HG02763 (cell line): ENCODE data around the gene KCNG2.
A peak's percentile ranks its signal among the peaks of the same experiment; 100 is the strongest.
"Not testable (repeated sequence)": the region's sequence is repeated elsewhere in the genome, so short reads cannot be mapped to it uniquely, and the experiment has no call there.

Experiments used
- ATAC-seq: cut with Tn5 transposase; IDR thresholded peaks from one replicate; pipeline ENCODE4 v1.9.1; 2021; ENCODE audit warnings: mild to moderate bottlenecking, moderate library complexity; ENCODE audit not compliant: unreplicated experiment

The KCNG2 gene

DNA sequence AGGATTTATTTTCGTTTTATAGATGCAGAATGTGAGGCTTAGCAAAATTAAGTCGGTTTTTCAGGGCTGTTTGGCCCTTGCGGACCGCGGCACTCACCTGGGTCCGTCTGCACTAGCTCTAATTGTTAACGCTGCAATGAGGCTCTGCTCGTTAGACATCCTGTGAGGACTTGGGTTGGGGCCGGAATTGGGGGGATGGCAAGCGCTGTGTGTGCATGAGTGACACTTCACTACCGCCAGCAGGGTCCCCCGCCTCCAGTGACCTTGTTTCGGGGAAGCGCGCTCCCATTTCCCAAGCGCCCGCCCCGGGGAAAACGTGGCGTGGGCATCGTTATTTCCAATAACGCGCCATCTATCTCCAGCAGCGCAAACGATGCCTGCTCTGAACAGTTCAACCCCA lies 54.2 kb downstream of the KCNG2 start:
- ATAC-seq: no peak

DNA sequence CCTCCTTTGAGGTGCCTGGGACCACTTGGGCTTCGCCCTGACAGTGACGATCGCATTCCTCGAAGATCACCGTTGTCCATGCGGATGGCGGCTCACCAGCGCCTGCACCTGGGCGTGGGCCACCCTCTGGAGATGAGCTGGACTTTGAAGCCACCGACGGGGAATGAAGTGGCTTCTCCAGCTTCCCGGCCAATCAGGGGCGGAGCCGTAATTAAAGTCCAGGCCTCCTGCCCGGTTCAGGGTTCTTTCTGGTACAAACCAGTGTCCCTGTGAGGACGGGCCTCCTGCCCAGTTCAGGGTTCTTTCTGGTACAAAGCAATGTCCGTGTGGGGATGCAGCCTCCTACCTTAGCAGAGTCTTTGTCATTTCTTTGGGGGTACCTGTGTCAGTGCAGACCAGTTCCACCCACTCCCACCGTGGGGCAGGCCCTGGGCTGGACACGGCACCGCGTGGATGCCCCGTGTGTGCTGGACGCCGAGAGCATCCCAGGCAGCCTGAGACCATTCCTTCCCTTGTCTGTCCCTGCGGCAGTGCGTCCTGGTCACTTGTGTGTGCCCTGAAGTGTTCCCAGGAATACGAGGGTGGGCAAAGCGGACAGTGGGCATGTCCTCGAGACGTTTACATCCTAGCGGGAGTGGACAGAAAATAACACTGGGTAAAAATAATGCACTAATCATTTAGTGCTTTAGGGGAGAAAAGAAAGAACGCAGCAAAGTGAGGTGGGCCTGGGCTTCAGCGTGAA lies 55.0 kb downstream of the KCNG2 start:
- ATAC-seq: no peak

DNA sequence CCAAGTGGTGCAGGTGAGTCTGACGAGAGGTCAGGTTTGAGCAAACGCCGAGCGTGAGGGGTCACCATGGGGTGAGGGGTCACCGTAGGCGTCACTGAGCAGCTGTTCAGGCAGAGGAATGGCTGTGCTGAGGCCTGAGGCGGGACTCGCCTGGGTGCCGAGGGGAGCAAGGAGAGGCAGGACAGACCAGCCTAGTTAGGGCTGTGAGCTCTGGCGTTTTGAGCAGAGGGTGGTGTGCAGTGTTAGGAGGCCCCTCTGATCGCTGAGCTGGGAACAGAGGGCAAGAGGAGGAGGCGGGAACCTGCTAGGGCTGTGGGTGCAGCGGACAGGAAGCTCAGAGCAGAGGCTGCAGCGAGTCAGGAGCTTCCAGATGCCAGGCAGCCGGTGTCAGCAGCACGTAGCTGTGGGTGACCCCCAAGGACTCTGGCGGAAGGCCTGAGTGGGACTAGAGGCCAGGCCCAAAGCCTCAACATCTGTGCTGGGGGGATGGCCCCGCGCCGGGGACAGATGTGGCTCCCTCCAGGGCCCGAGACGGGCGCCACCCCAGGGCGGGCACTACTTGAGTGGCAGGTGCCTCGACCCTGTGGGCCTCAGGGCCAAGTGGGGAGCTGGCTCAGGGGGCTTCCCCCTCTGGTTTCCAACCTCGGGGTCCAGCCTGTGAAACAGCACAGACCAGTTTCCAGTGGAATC lies 55.7 kb downstream of the KCNG2 start:
- ATAC-seq: no peak

DNA sequence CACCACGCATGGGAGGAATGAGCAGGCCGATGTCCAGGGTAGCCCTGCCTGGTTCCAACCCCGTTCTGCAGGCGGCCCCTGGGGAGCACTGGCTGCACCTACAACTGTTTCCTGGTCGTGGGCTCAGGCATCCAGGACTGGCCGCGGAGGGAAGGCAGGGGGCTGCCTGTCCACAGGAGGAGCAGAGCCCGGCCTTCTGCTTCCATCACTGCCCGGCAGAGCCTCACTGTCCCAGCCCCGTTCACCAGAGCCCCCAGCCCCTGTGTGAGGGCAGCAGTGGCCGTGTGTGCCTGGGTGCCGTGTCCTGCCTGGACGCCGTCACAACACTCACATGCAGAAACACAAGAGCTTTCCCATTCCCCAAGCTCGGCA lies 56.2 kb downstream of the KCNG2 start:
- ATAC-seq: no peak

DNA sequence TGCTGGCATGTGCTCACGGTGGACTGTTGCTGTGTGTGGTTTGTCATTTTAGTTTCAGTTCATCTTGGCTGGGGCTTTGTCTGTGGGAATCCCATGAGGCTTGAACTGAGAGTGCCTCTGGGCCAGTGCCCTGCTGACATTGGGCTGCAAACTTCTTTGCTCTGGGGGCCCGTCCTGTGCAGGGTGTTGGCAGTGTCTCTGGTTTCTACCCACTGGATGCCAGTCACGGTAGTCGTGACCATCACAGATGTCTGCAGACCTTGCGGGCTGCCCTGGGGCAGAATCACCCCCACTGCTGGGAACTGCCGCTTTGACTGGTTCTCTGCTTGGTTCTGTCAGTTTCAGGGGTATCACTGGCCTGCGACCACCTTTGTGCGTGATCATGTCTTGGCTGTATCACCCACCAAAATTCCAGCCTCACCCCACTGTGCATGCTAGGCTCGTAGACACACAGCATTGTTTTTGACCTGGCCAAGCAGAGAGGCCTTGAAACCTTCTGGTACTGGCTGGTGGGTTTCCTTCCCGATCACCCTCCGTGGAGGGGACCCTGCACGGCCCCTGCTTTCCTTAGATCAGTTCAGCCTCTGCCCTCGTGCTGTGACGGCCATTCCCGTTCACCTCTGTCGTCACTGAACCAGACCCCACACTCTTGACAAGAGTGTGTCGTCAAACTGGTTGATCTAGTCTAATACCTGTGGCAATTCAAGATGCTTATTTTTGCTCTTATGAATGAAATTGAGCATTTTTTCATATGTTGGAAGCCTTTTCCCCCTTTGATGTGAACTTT lies 57.6 kb downstream of the KCNG2 start:
- ATAC-seq: peak; percentile 51

DNA sequence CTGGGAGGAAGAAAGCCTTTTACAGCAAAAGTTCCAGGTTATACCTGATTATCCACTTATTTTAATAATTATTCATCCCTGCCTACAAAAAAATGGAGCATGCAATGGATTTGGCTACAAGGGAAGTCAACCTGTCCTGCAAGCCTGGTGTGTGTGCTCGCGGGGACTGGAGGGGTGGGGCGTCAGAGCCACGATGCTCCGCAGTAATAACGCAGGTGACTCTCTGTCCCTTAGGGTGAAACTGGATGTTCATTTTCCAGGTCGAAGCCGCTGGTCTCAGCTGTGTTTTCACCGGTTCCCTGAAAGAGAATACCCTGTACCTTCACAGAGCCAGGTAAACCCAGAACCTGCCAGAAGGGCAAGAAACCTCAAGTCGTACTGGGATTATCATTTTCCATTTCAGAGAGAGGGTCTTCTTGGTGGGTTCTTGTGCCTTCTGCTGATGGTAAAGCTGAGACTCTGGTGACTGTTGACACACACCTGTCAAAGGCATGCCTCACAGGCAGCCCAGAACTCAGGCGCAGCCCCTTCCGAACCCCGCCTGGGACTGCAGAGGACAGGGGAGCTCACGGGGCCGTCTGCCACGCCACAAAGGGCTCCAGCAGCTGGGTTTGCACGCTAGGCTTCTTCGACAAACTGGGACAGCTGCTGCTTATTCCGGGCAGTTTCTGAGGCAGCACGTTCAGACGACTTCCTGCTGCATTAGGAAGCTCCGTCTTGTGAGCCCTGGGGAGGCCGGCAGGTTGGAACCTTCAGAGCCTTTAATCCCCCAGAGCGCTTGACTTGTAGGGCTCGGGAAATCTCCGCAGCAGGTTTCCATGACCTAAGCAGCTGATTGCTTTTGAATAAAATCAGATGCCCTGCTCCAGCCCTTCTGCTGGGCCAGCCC lies 58.6 kb downstream of the KCNG2 start:
- no peak for ATAC-seq

DNA sequence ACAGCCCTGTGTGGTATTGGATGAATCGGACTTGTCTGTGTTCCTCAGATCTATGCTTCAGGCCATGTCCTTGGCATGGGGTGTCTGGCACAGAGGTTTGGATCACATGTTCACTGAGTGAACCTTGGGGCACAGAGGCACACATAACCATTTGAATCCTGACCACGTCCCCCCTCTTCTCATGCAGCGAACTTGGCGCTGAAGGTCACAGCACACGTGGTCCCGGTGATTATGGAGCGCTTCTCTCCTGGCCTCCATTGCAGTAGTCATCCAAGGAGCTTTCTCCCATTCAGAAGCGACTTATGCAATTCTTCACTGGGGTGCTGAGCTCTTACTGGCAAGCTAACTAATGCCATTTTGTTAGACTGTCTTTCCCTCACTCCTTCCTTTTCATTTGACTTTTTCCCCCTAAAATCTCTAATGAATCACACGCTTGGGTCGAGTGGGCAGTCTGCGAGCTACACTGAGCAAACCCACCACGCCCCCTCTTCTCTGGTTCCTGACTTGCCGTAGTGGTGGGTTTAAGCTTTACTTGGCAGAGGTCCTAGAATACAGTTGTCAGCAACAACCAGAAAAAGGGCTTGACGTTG lies 59.4 kb downstream of the KCNG2 start:
- no peak for ATAC-seq

DNA sequence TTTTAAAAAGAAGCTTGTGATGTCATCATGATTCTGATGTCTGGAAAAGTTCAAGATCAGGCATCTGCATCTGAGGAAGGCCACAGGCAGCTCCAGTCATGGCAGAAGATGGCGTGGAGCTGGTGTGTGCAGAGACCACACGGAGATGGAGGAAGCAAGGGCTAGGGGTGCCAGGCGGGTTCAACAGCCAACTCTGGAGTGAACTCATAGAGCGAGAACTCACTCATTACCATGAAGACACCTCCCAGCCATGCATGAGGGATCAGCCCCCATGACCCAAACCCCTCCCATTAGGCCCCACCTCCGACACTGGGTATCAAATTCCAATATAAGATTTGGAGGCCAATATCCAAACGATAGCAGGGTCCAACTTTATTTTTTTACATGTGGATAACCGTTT lies 61.6 kb downstream of the KCNG2 start:
- ATAC-seq: no peak

DNA sequence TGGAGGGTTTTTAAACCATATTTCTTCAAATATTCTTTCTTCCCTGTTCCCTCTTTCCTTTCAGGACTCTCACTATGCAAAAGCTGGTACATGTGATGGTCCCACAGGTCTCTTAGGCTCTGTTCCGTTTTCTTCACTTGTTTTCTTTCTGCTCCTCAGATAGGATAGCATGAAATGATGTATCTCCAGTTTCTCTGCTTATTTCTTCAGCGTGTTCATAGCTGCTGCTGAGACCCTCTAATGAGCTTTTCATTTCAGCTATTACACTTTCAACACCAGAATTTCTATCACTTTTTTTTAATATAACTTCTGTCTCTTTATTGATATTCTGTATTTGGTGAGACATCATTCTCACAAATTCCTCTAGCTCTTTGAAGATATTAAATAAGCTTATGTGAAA lies 63.9 kb downstream of the KCNG2 start:
- no peak for ATAC-seq

DNA sequence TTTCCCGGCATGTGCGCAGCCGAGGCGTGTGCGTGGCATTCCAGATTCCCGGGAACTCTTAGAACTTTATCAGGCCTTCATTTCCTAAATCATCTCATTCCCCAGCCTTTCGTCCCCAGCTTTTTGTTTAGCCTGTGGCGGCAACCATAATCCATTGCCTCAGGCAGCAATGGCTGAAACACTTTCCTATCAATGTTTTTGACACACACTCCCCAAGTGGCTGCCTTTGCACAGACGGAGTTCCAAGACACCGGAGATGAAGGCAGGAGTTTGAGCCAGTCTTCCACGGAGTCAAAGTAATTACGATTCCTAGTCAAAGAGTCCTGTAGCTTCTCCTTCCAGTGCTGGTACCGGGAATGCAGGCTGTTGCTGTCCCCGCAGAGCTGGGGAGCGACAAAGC lies 64.8 kb downstream of the KCNG2 start:
- no peak for ATAC-seq

DNA sequence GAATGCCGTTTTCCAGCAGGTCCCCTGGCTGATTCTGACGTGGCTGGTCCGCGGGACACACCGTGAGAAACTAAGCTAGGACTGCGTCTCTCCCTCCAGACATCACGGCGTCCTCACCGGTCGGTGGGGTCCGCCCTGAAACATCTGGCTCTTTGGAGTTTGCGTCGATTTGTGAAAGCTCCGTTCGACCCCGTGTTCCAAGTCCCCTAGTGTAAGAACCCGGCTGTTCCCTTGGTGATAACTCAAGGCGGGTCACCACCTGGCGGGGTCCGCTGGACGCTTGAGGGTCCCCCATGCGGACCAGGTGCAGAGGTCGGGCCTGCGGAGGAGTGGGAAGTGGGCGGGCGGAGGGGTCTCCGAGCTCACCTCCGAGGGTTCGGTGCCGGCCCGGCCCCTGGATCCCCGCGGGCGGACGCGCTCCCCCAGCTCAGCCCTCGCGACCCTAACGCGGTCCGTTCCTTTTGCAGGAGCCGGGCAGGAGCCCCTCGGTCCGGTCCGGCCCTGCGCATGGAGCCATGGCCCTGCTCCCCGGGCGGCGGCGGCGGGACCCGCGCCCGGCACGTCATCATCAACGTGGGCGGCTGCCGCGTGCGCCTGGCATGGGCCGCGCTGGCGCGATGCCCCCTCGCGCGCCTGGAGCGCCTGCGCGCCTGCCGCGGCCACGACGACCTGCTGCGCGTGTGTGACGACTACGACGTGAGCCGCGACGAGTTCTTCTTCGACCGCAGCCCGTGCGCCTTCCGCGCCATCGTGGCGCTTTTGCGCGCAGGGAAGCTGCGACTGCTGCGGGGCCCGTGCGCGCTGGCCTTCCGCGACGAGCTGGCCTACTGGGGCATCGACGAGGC lies 65.6 kb downstream of the KCNG2 start:
- no peak for ATAC-seq

DNA sequence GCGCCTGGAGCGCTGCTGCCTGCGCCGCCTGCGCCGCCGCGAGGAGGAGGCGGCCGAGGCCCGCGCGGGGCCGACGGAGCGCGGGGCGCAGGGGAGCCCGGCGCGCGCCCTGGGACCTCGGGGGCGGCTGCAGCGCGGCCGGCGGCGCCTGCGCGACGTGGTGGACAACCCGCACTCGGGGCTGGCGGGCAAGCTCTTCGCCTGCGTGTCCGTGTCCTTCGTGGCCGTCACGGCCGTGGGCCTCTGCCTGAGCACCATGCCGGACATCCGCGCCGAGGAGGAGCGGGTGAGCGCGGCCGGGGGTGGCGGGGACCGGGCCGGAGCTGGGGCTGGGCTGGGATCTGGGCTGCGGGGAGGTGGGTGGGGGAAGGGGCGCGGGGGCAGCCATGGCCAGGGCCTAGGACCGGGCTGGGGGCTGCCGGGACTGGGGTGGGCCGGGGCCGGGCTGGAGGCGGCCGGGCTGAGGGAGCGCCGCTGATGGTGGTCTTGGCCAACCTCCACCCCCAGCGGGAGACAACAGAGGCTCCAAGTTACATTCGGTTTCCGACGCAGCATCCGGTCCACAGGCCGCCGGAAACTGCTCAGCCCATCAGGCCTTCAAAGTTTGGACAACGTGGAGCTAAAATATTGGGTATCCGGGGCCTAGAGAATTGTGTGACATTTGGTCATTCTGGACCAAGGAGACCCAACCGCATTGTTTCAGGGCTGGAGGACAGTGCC lies 66.4 kb downstream of the KCNG2 start:
- ATAC-seq: no peak

DNA sequence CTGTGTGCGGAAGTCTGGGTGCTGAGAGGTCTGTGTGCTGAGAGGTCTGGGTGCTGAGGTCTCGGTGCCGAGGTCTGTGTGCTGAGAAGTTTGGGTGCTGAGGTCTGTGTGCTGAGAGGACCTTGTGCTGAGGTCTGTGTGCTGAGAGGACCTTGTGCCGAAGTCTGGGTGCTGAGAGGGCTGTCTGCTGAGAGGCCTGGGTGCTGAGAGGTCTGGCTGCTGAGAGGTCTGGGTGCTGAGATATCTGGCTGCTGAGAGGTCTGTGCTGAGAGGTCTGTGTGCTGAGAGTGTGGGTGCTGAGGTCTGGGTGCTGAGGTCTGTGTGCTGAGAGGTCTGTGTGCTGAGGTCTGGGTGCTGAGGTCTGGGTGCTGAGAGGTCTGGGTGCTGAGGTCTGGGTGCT lies 67.2 kb downstream of the KCNG2 start:
- not testable (repeated sequence) for ATAC-seq

DNA sequence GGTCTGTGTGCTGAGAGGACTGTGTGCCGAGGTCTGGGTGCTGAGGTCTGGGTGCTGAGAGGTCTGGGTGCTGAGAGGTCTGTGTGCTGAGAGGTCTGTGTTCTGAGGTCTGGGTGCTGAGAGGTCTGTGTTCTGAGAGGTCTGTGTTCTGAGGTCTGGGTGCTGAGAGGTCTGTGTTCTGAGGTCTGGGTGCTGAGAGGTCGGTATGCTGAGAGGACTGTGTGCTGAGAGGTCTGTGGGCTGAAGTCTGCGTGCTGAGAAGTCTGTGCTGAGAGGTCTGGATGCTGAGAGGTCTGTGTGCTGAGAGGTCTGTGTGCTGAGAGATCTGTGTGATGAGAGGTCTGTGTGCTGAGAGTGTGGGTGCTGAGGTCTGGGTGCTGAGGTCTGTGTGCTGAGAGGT lies 68.2 kb downstream of the KCNG2 start:
- not testable (repeated sequence) for ATAC-seq

DNA sequence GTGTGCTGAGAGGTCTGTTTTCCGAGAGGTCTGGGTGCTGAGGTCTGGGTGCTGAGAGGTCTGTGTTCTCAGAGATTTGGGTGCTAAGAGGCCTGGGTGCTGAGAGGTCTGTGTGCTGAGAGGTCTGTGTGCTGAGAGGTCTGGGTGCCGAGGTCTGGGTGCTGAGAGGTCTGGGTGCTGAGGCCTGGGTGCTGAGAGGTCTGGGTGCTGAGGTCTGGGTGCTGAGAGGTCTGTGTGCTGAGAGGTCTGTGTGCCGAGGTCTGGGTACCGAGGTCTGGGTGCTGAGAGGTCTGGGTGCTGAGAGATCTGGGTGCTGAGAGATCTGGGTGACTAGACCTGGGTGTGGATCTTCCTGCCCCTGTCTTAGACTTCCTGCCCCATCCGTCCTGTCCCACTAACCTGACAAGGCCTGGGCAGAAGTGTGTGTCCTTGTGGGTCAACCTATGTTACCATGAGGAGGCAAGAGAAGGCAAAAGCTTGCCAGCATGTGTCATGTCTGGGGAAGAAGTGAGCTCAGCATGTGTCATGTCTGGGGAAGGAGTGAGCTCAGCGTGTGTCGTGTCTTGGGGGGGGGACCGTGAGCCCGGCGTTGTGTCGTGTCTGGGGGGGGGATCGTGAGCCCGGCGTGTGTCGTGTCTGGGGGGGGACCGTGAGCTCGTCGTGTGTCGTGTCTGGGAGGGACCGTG lies 69.3 kb downstream of the KCNG2 start:
- no peak for ATAC-seq

DNA sequence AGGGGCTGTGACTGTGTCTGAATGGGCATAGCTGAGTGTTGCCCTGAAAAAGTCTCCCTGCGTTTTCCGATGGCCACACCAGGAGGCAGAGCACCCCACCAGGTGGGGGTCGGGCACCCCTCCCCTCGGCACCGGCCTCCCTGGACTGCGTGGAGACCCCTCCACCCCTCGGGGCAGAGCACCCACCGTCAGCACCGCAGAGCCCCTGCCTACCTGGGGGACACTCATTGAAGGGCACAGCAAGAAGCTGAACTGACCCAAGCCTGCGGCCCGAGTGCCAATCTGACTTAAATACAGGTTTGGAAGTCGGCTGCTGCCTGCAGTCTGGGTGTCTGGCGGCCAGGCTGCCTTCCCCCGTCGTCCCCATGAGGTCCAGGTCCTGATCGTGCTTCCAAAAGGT lies 69.9 kb downstream of the KCNG2 start:
- ATAC-seq: no peak

DNA sequence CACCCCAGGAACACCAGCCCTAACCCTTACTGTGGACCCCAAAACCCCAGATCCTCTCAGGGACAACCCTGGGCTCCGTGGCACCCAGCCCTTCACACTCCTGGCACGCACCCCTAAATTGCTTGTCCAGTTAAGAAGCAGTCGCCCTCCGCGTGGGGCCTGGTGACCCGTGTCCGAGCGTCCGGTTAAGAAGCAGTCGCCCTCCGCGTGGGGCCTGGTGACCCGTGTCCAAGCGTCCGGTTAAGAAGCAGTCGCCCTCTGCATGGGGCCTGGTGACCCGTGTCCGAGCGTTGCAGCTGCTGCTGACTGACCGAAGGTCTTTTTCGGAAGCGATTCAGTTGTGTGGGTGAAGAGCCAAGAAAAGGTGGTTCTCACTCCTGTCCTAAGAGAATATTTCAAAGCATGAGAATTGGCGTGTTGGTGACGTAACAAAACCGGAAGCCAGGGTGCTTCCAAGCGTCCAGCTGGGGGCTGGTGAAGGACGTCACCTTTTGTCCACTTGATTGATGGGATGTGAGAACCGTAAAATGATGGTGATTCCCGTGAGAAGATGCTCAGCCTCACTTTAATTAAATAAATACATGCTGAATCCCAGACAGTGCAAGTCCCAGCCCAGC lies 70.5 kb downstream of the KCNG2 start:
- ATAC-seq: no peak
